WTC11 (cell line): ENCODE results near the gene TUBA4B.

Experiments
- CREB1 ChIP-seq: sonication (generic); formaldehyde crosslinking; IDR thresholded peaks from 2 replicates; pipeline ENCODE4 v1.8.0; 2023; ENCODE audit warnings: mild to moderate bottlenecking, missing genetic modification reagents
- EMX1 ChIP-seq: fragments of 250-450 bp; sonication (Bioruptor Pico); IDR thresholded peaks from 2 replicates; pipeline ENCODE4 v1.8.0; 2021; ENCODE audit warnings: mild to moderate bottlenecking
- FOXK1 ChIP-seq: sonication (generic); formaldehyde crosslinking; IDR thresholded peaks from 2 replicates; pipeline ENCODE4 v1.8.0; 2022; ENCODE audit warnings: mild to moderate bottlenecking, moderate library complexity, missing genetic modification reagents
- KAT7 ChIP-seq: sonication (generic); formaldehyde crosslinking; IDR thresholded peaks from 2 replicates; pipeline ENCODE4 v1.8.1; 2023; ENCODE audit warnings: missing genetic modification reagents, mild to moderate bottlenecking, borderline replicate concordance
- NFE2L1 ChIP-seq: sonication (generic); formaldehyde crosslinking; IDR thresholded peaks from 2 replicates; pipeline ENCODE4 v1.8.1; 2023; ENCODE audit warnings: missing genetic modification reagents
- NR2C2 ChIP-seq: sonication (generic); formaldehyde crosslinking; IDR thresholded peaks from 2 replicates; pipeline ENCODE4 v1.8.0; 2022; ENCODE audit warnings: mild to moderate bottlenecking, missing genetic modification reagents
- SP1 ChIP-seq: sonication (generic); formaldehyde crosslinking; conservative IDR thresholded peaks from 2 replicates; pipeline ENCODE4 v1.8.1; 2022; ENCODE audit warnings: missing genetic modification reagents
- TF ChIP-seq, protein P1 (sequence below): sonication (generic); formaldehyde crosslinking; IDR thresholded peaks from 2 replicates; pipeline ENCODE4 v1.8.0; 2022; ENCODE audit warnings: mild to moderate bottlenecking, missing genetic modification reagents
- TF ChIP-seq, protein P2 (sequence below): fragments of 200-600 bp; IDR thresholded peaks from 2 replicates; pipeline ENCODE4 v1.8.0; 2022; ENCODE audit warnings: antibody characterized with exemption

DNA sequence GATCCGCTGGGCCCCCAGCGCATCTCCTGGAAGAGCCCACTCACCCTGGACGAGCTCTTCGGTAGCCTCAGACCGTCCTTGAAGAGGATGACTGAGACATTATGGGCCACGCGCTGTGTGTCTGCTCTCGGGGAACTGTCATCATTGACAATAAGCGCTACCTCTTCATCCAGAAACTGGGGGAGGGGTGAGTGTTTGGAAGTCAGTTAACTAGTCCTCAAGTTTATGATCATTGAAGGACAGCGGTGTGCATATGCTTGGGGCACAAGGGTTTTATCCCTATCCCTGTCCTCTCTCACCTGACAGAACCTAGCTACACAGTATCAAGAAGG, 7.2 kb upstream of the TUBA4B start:
- TF ChIP-seq CREB1 (CRISPR knock-in tag) (no peak), EMX1 (CRISPR knock-in tag) (no peak), SP1 (no peak), FOXK1 (CRISPR knock-in tag) (no peak), KAT7 (CRISPR knock-in tag) (no peak), NR2C2 (no peak), NFE2L1 (no peak)
- TF ChIP-seq, protein P1, sequence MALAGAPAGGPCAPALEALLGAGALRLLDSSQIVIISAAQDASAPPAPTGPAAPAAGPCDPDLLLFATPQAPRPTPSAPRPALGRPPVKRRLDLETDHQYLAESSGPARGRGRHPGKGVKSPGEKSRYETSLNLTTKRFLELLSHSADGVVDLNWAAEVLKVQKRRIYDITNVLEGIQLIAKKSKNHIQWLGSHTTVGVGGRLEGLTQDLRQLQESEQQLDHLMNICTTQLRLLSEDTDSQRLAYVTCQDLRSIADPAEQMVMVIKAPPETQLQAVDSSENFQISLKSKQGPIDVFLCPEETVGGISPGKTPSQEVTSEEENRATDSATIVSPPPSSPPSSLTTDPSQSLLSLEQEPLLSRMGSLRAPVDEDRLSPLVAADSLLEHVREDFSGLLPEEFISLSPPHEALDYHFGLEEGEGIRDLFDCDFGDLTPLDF (CRISPR knock-in tag) = no peak
- TF ChIP-seq, protein P2, sequence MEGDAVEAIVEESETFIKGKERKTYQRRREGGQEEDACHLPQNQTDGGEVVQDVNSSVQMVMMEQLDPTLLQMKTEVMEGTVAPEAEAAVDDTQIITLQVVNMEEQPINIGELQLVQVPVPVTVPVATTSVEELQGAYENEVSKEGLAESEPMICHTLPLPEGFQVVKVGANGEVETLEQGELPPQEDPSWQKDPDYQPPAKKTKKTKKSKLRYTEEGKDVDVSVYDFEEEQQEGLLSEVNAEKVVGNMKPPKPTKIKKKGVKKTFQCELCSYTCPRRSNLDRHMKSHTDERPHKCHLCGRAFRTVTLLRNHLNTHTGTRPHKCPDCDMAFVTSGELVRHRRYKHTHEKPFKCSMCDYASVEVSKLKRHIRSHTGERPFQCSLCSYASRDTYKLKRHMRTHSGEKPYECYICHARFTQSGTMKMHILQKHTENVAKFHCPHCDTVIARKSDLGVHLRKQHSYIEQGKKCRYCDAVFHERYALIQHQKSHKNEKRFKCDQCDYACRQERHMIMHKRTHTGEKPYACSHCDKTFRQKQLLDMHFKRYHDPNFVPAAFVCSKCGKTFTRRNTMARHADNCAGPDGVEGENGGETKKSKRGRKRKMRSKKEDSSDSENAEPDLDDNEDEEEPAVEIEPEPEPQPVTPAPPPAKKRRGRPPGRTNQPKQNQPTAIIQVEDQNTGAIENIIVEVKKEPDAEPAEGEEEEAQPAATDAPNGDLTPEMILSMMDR = no peak
